ENCODE results near the gene EIF5AL1. TPM values are rescaled to one million over a fixed set of nuclear protein-coding genes. Genes with fewer than 3 reads are reported as not detected.

Gene EIF5AL1
- total and polyA plus RNA-seq, 2 of the 4 experiments (the other 2 are of a cell fraction), result 1.1 to 1.4 TPM

DNA sequence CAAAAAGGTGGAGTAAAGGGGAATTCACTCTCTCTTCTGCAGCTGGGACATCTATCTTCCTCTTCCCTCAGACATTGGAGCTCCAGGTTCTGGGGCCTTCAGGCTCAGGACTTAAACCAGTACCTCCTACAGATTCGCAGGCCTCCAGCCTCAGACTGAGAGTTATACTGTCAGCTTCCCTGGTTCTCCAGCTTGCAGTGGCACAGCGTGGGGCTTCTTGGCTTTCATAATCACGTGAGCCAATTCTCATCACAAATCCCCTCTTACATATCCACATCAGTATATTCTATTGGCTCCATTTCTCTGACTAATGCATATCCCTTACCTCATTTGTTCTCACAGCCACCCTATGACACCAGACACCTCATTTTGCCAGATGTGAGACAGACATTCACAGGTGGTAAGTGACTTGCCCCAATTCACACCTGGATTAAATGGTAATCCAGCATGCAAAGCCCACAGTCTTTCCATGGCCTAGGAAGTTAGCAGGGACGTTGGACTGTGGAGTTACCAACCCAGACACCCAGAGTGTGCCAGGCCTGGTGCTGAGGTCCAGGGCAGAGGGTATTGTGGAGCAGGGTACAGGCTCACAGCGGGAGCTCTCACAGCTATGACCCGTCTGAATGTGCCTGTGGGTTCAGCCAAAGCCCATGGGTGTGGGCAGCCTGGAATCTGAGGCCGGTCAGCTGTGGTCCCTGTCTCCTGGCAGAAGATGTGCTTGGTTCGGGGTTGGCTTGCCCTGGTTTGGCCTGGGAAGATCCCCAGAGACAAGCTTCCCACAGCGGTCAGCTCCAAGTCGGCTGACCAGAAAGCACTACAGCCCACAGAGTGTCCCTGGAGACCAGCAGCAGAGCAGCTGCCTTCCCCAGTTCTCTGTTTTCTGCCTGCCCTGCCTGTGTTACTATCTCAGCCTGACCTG lies 48.5 kb upstream of the EIF5AL1 start:
- Histone ChIP-seq H3K79me1 (ENCODE audit: low read depth in 1 of 2, low read length in 2 of 2) (no peaks in the 10 kb centered on the region), H4K91ac (ENCODE audit: insufficient read depth, low read depth, low read length) (no peak overlapping the region; the same call in 1 of the 2 replicates), H3K4me3 (ENCODE audit: insufficient read depth, low read depth, low read length) (no peak overlapping the region), H4K20me1 (ENCODE audit: insufficient read depth, low read length) (no peaks in the 10 kb centered on the region), H3K27ac (ENCODE audit: insufficient read depth, low read length) (no peak overlapping the region), H2BK120ac (ENCODE audit: low read depth, low read length) (no peak overlapping the region), H3K9me1 (ENCODE audit: insufficient read depth, low read length) (peaks cover 10% of the 10 kb centered on the region), H2BK5ac (ENCODE audit: low read depth, low read length, poor library complexity, severe bottlenecking) (no peak overlapping the region), H3K18ac (ENCODE audit: low read depth, low read length) (no peak overlapping the region), H3K36me3 (ENCODE audit: control insufficient read depth, insufficient read depth, low read length) (no peaks in the 10 kb centered on the region), H3K14ac (replicated peaks; ENCODE audit: low read depth, low read length) (no peak overlapping the region), H2BK15ac (ENCODE audit: low read depth, low read length) (no peak overlapping the region; the same call in 2 of the 3 replicates), H2BK20ac (ENCODE audit: low read depth, low read length) (no peak overlapping the region), H2AFZ (replicated peaks; ENCODE audit: low read length, poor library complexity) (no peak overlapping the region), H3K23ac (ENCODE audit: low read depth, low read length) (no peak overlapping the region), H3K4me2 (ENCODE audit: low read depth, low read length) (no peak overlapping the region), H2AK9ac (replicated peaks; ENCODE audit: low read depth, low read length, poor library complexity) (no peak overlapping the region), H3K4ac (ENCODE audit: low read depth, low read length) (0 out of 2 replicates have a peak overlapping the region, but pooled peaks have one; percentile 3), H3K27me3 (ENCODE audit: control insufficient read depth, insufficient read depth, low read length) (no peaks in the 10 kb centered on the region), H3K9me3 (ENCODE audit: control insufficient read depth, insufficient read depth, low read length) (no peaks in the 10 kb centered on the region), H4K8ac (ENCODE audit: low read depth in 2 of 2, low read length in 2 of 2) (no peak overlapping the region), H3K4me1 (ENCODE audit: control insufficient read depth, insufficient read depth, low read length) (peaks cover 11% of the 10 kb centered on the region), H2AK5ac (ENCODE audit: low read depth, low read length) (0 out of 2 replicates have a peak overlapping the region, but pooled peaks have one; percentile 23), H4K5ac (ENCODE audit: low read depth, low read length) (no peak overlapping the region), H3K56ac (ENCODE audit: extremely low read depth, insufficient read depth, low read length) (no peak overlapping the region), H3K9ac (ENCODE audit: low read depth, low read length) (no peak overlapping the region)
- POLR2A ChIA-PET (ENCODE audit: unreplicated experiment), result no interaction called here
- in situ Hi-C loops (cut with MboI; ENCODE audit: low sequenced_read_pairs), result no loop called here
- DNase-seq (no peak), ATAC-seq (ENCODE audit: low read depth) (no peak)
- TF ChIP-seq, protein P1, sequence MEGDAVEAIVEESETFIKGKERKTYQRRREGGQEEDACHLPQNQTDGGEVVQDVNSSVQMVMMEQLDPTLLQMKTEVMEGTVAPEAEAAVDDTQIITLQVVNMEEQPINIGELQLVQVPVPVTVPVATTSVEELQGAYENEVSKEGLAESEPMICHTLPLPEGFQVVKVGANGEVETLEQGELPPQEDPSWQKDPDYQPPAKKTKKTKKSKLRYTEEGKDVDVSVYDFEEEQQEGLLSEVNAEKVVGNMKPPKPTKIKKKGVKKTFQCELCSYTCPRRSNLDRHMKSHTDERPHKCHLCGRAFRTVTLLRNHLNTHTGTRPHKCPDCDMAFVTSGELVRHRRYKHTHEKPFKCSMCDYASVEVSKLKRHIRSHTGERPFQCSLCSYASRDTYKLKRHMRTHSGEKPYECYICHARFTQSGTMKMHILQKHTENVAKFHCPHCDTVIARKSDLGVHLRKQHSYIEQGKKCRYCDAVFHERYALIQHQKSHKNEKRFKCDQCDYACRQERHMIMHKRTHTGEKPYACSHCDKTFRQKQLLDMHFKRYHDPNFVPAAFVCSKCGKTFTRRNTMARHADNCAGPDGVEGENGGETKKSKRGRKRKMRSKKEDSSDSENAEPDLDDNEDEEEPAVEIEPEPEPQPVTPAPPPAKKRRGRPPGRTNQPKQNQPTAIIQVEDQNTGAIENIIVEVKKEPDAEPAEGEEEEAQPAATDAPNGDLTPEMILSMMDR (conservative IDR thresholded peaks at IDR 0.05; ENCODE audit: low read depth, low read length), result no peak
- no peak for TF ChIP-seq MXI1 (IDR thresholded peaks at IDR 0.05; ENCODE audit: borderline replicate concordance, low read depth, low read length)
- intact Hi-C loops (cut with micrococcal nuclease), result no loop called here
- BruUV-seq (replicated peaks), result no TSS peak
- WGBS, 2 experiments (ENCODE audit: extremely low coverage in 2 of 2, insufficient read length in 1 of 2), result 94% methylated on average over 4 of the region's 10 CpGs; no CpG with 5 or more reads in 1 of the 2 experiments
- CTCF ChIA-PET, result no interaction called here
- dilution Hi-C loops (cut with HindIII; ENCODE audit: low sequenced_read_pairs, unreplicated experiment), result no loop called here

Data from IMR-90 (cell line).